ENCODE results near the gene RNF214.

Gene RNF214

GRCh38 chr11:117219455-117219854, 13.0 kb upstream of the RNF214 start:
- no peak overlapping the region for H3K9ac ChIP-seq (ENCODE audit: low read length)
- no peak overlapping the region for H3K4me3 ChIP-seq (ENCODE audit: low read depth, low read length)
- no peaks in the 10 kb centered on the region for H3K27me3 ChIP-seq (ENCODE audit: control insufficient read depth, insufficient read depth, low read length)
- peaks cover 72% of the 10 kb centered on the region for H3K36me3 ChIP-seq (ENCODE audit: control insufficient read depth, insufficient read depth, low read length)
- H3K27ac ChIP-seq (ENCODE audit: low read depth, low read length): no peak overlapping the region
- peaks cover 9% of the 10 kb centered on the region; the same call in 1 of the 2 replicates for H3K4me1 ChIP-seq (ENCODE audit: control insufficient read depth, insufficient read depth, low read length)
- H3K9me3 ChIP-seq (ENCODE audit: control insufficient read depth, insufficient read depth, low read depth, low read length): no peaks in the 10 kb centered on the region

GRCh38 chr11:117219995-117220394, 12.5 kb upstream of the RNF214 start:
- H3K27ac ChIP-seq (ENCODE audit: low read depth, low read length): no peak overlapping the region
- H3K4me1 ChIP-seq (ENCODE audit: control insufficient read depth, insufficient read depth, low read length): peaks cover 9% of the 10 kb centered on the region; the same call in 1 of the 2 replicates
- H3K4me3 ChIP-seq (ENCODE audit: low read depth, low read length): no peak overlapping the region
- H3K27me3 ChIP-seq (ENCODE audit: control insufficient read depth, insufficient read depth, low read length): no peaks in the 10 kb centered on the region
- no peaks in the 10 kb centered on the region for H3K9me3 ChIP-seq (ENCODE audit: control insufficient read depth, insufficient read depth, low read depth, low read length)
- no peak overlapping the region for H3K9ac ChIP-seq (ENCODE audit: low read length)
- peaks cover 70% of the 10 kb centered on the region for H3K36me3 ChIP-seq (ENCODE audit: control insufficient read depth, insufficient read depth, low read length)

- H3K27ac ChIP-seq (ENCODE audit: low read depth, low read length): no peak overlapping the region
- no peaks in the 10 kb centered on the region for H3K9me3 ChIP-seq (ENCODE audit: control insufficient read depth, insufficient read depth, low read depth, low read length)
- H3K9ac ChIP-seq (ENCODE audit: low read length): no peak overlapping the region
- H3K36me3 ChIP-seq (ENCODE audit: control insufficient read depth, insufficient read depth, low read length): peaks cover 74% of the 10 kb centered on the region
- H3K4me1 ChIP-seq (ENCODE audit: control insufficient read depth, insufficient read depth, low read length): peaks cover 9% of the 10 kb centered on the region; the same call in 1 of the 2 replicates
- H3K27me3 ChIP-seq (ENCODE audit: control insufficient read depth, insufficient read depth, low read length): no peaks in the 10 kb centered on the region
- no peak overlapping the region for H3K4me3 ChIP-seq (ENCODE audit: low read depth, low read length)
Measured at GRCh38 chr11:117220568-117220967, 11.9 kb upstream of the RNF214 start.

DNA sequence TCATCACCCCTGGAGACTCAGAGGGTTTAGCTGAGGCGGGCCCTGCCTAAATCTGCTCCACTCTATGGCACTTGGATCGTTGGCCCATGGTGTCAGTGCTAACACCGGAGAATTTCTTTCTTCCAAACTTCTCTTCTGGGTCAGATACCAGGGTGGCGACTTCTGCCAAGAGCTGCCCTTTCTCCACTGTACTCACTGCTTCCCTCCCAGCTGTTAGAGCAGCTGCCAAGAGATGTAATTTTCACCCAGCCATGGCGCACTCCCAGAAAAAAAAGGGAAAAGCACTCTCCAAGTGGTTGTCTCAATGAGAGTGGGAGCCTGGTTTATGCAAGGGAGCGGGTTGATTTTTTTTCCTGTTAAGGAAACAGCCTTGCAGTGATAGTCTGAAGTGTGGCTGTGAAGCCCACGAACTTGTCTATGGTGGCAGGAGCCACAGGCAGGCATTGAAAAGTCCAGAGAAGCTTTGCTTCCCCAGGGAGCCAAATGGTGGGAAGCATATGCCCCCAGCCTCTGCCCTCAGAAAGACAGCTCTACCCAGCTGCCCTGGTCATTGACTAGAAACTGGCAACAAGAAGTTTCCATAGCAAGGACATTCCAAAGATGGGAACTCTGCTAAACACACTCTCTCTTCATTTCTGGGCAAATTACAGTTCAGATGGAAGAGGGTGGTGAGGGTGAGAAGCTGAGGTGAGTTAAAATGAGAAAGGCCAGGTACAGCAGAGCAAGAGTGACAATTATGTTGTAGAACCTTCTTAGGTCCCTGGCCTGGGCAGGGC, 11.3 kb upstream of the RNF214 start:
- Histone ChIP-seq H3K27me3 (ENCODE audit: control insufficient read depth, insufficient read depth, low read length) (no peaks in the 10 kb centered on the region), H3K27ac (ENCODE audit: low read depth, low read length) (no peak overlapping the region), H3K9ac (ENCODE audit: low read length) (no peak overlapping the region), H3K4me1 (ENCODE audit: control insufficient read depth, insufficient read depth, low read length) (peaks cover 9% of the 10 kb centered on the region; the same call in 1 of the 2 replicates), H3K4me3 (ENCODE audit: low read depth, low read length) (no peak overlapping the region), H3K9me3 (ENCODE audit: control insufficient read depth, insufficient read depth, low read depth, low read length) (no peaks in the 10 kb centered on the region), H3K36me3 (ENCODE audit: control insufficient read depth, insufficient read depth, low read length) (peaks cover 72% of the 10 kb centered on the region)

- Histone ChIP-seq H3K9me3 (ENCODE audit: control insufficient read depth, insufficient read depth, low read depth, low read length) (no peaks in the 10 kb centered on the region), H3K36me3 (ENCODE audit: control insufficient read depth, insufficient read depth, low read length) (peaks cover 72% of the 10 kb centered on the region), H3K27ac (ENCODE audit: low read depth, low read length) (no peak overlapping the region), H3K9ac (ENCODE audit: low read length) (no peak overlapping the region), H3K27me3 (ENCODE audit: control insufficient read depth, insufficient read depth, low read length) (no peaks in the 10 kb centered on the region), H3K4me1 (ENCODE audit: control insufficient read depth, insufficient read depth, low read length) (peaks cover 9% of the 10 kb centered on the region; the same call in 1 of the 2 replicates), H3K4me3 (ENCODE audit: low read depth, low read length) (no peak overlapping the region)
Measured at GRCh38 chr11:117221775-117222517, 10.5 kb upstream of the RNF214 start.

GRCh38 chr11:117222991-117223740, 9.3 kb upstream of the RNF214 start:
- H3K27me3 ChIP-seq (ENCODE audit: control insufficient read depth, insufficient read depth, low read length): no peaks in the 10 kb centered on the region
- H3K4me1 ChIP-seq (ENCODE audit: control insufficient read depth, insufficient read depth, low read length): peaks cover 9% of the 10 kb centered on the region; the same call in 1 of the 2 replicates
- H3K36me3 ChIP-seq (ENCODE audit: control insufficient read depth, insufficient read depth, low read length): peaks cover 71% of the 10 kb centered on the region
- no peak overlapping the region for H3K9ac ChIP-seq (ENCODE audit: low read length)
- no peak overlapping the region for H3K27ac ChIP-seq (ENCODE audit: low read depth, low read length)
- H3K4me3 ChIP-seq (ENCODE audit: low read depth, low read length): no peak overlapping the region
- no peaks in the 10 kb centered on the region for H3K9me3 ChIP-seq (ENCODE audit: control insufficient read depth, insufficient read depth, low read depth, low read length)

DNA sequence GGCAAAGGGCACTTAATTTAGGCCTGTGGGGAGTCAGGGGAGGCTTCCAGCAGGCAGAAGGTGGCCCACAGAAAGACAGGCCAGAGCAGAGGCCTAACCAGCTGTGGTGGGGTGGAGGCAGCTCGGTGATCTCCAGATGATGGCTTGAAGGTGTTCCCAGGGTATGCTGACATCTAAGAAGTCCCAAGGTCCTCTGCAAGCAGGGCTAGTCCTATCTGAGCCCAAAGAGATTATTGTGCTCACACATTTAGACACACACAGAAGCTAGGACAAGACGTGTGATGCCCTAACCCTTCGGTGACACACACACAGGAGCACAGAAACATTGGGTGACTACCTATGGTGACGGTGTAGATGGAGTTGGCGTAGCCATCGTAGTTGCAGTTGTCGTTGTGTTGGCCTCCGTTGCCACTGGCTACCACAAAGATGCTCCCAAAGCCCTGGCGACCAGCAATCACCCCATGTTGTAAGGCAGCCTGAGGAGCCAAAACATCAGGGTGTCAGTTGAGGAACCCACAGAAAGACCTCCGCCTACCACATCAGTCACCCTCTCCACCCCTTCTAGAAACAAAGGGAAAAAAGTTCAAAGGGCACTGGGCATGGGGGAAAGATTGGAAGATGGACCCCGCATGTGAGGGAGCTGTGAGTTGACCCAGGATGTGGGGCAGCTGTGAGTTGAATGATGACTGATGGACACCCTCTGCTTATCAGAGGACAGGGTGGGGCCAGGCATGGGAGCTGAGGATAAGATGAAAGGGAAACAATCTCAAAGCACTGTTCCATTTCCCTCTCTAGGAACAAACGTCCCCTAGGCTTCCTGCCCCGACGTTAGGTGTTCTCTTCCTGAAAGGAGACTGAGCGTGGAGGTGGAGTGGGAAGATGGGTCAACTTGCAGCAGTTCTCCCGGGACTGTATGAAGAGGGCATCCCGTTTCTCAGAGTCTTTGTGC, 8.5 kb upstream of the RNF214 start:
- no peaks in the 10 kb centered on the region for H3K27me3 ChIP-seq (ENCODE audit: control insufficient read depth, insufficient read depth, low read length)
- H3K27ac ChIP-seq (ENCODE audit: low read depth, low read length): no peak overlapping the region
- H3K4me1 ChIP-seq (ENCODE audit: control insufficient read depth, insufficient read depth, low read length): peaks cover 9% of the 10 kb centered on the region; the same call in 1 of the 2 replicates
- no peak overlapping the region for H3K9ac ChIP-seq (ENCODE audit: low read length)
- H3K9me3 ChIP-seq (ENCODE audit: control insufficient read depth, insufficient read depth, low read depth, low read length): no peaks in the 10 kb centered on the region
- peaks cover 69% of the 10 kb centered on the region for H3K36me3 ChIP-seq (ENCODE audit: control insufficient read depth, insufficient read depth, low read length)
- no peak overlapping the region for H3K4me3 ChIP-seq (ENCODE audit: low read depth, low read length)

GRCh38 chr11:117225553-117226170, 6.8 kb upstream of the RNF214 start:
- H3K9ac ChIP-seq (ENCODE audit: low read length): no peak overlapping the region

DNA sequence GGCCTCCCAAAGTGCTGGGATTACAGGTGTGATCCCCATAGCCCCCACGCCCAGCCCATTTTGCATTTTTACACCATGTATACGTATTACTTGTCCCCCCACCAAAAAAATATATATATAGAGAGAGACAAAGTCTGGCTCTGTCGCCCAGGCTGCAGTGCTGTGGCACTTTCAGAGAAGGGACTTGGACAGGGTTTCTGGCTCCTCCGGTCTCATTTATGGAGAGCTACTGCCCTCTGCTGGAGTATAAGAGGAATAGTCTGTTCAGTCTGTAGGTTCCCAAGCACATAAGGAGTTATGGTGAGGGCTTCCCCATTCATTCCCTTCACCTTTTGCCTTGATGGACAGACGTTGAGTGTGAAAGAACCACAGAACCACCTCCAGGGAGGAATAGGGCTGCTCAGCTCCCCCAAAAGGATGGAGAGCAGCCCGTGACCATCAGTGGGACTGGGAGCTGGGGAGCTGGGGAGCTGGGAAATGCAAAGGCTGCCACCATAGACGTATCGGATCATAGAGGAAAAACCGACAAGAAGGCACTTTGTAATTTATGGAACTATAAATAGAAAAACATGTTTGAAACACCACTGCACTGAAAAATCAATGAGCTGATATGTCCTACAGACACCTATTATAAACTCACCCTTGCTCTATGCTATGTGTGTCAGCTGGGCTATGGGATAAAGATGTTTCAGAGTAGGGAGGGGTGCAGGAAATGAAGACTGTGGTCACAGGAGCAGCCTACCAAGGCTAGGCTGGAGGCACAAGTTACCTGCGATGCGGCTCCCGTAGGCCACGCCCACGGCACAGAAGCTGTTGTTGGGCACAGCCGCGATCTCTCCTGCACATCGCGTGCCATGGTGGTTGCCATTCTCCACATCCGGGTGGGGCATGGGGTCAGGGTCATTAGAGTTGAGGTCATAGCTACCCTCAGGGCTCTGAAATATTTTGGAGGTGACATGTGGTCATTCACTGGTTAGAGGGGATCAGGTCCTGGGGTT, 5.8 kb upstream of the RNF214 start:
- no peak overlapping the region for H3K27ac ChIP-seq (ENCODE audit: low read depth, low read length)
- H3K9me3 ChIP-seq (ENCODE audit: control insufficient read depth, insufficient read depth, low read depth, low read length): no peaks in the 10 kb centered on the region
- H3K27me3 ChIP-seq (ENCODE audit: control insufficient read depth, insufficient read depth, low read length): no peaks in the 10 kb centered on the region
- H3K4me1 ChIP-seq (ENCODE audit: control insufficient read depth, insufficient read depth, low read length): peaks cover 13% of the 10 kb centered on the region; the same call in 1 of the 2 replicates
- peaks cover 63% of the 10 kb centered on the region for H3K36me3 ChIP-seq (ENCODE audit: control insufficient read depth, insufficient read depth, low read length)
- peak overlapping the region; percentile 10 for H3K9ac ChIP-seq (ENCODE audit: low read length)
- H3K4me3 ChIP-seq (ENCODE audit: low read depth, low read length): no peak overlapping the region

More at GRCh38 chr11:117225553-117226170, 6.8 kb upstream of the RNF214 start:
- no peak overlapping the region for H3K27ac ChIP-seq (ENCODE audit: low read depth, low read length)
- no peak overlapping the region for H3K4me3 ChIP-seq (ENCODE audit: low read depth, low read length)
- H3K27me3 ChIP-seq (ENCODE audit: control insufficient read depth, insufficient read depth, low read length): no peaks in the 10 kb centered on the region
- peaks cover 69% of the 10 kb centered on the region for H3K36me3 ChIP-seq (ENCODE audit: control insufficient read depth, insufficient read depth, low read length)
- no peaks in the 10 kb centered on the region for H3K9me3 ChIP-seq (ENCODE audit: control insufficient read depth, insufficient read depth, low read depth, low read length)
- H3K4me1 ChIP-seq (ENCODE audit: control insufficient read depth, insufficient read depth, low read length): peaks cover 9% of the 10 kb centered on the region; the same call in 1 of the 2 replicates

All from HUES6 (cell line).